Stimulated activated CD4-positive, alpha-beta T cell treated with anti-CD3 and anti-CD28 coated beads, Interleukin-2, amount 100 ng/mL, for 48 hours (primary cell): Measurements from ENCODE around the gene GALR2.
"Not testable (repeated sequence)": the region's sequence is repeated elsewhere in the genome, so short reads cannot be mapped to it uniquely, and the experiment has no call there.

ENCODE experiments used
- DNase-seq, 2 donors: peaks; one replicate each; pipeline ENCODE4 v3.0.0-alpha.2; 2020

Gene GALR2

DNA sequence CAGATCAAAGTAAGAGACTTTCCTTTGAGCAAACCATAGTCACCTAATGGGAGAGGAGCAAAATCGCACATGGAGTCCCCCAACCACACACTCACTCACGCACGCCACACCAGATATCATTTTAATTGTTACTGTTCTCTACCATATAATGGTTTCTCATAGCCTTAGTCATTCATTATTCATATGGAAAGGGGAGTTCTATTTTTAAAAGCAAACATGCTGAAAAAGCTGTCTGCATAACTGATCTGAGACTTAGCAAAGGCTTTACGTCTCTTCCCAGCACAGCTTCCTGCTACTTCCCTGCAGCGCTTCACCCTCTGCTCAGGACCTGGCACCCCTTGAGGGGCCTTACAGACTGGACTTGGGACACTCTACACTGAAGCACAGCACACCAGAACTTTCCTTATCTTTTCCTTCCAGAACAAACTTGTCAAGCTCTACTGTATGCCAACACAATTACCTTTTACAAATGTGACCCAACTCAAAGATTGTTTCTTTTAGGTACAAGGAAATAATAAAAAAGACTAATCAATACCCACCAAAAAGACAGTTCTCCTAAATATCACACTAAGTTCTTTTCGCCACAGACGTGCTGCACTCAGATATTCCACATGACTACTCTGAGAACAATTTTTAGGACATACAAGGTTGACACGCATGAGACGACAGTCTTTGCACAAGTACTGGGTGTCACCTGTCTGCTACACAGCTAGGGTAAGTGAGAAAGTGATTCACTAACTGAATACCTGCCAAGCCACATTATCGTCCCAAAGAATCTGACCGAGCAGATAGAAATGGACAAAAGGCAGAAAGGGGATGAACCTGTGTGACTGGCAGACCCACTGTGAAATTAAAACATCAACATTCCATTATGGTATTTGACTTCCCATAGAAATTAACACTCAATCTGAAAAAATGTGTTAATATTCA lies 23.8 kb upstream of the GALR2 start:
- DNase-seq, result no peak

DNA sequence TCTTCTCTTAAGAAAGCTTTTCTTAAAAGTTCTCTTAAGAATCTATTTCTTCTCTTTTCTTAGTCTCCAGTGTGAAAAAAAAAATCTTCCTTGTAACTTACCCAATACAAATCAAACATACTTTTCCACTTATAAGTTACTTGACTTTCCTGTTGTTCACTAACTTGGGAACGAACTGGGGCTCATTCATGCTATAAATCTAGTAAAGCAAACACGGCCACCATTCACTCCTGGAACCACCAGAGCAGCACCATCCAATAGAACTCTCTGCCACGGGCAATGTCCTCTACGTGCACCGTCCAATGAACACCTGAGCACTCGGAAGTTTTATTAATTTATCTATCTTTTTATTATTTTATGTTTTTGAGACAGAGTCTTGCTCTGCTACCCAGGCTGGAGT lies 23.0 kb upstream of the GALR2 start:
- no peak for DNase-seq

GRCh38 chr17:76053246-76054111 lies 21.1 kb upstream of the GALR2 start:
- DNase-seq, result no peak

DNA sequence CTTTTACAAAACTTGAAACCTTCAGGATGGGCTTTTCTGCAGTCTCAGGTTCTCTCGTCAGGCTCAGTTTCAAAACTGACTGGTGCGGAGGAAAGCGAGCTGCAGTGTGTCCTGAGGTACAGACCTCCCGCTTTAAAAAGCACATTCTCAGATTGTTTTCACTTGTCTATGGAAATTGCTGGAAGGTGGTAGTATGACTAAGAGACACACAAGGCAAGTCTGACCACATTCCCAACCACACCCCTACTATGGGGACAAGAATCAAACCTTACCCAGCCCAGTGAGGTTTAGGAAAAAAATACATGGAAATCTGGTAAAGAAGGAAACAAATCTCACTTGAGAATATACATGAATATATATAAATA lies 20.5 kb upstream of the GALR2 start:
- DNase-seq, result no peak

GRCh38 chr17:76056882-76057281 lies 17.7 kb upstream of the GALR2 start:
- DNase-seq, result no peak

GRCh38 chr17:76058264-76058663 lies 16.3 kb upstream of the GALR2 start:
- DNase-seq, result not testable (repeated sequence)

DNA sequence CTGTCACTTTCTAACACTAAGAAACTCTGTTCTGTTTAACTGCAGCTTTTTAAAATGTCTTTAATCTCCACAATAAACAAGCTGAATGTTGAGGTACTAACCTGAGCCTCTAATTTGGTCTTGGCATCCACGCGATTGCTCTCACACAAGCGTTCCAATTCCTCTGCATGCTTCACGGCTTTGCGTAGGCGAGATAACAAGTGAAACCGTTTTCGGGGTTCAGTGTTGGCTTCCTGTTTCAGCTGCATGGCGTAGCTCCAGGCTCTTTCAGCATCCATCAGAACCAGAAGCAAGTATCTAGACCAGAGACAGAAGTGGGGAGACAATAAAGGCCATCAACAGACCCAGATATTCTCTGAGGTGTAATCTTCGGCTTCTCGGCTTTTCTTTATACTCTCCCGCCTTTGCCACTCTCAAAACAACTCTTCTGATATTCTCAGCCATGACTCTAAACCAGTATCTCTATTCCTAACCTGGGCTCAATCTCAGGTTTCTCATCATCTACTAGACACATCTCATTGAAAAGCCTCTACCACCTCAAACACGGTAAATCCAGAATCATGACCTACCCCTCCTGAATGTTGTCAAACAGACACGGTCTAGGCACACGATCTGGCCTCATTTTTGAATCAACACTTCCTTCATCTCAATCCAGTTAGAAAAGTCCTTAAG lies 10.6 kb upstream of the GALR2 start:
- peak in 1 of 2 donors; percentile 52 for DNase-seq

DNA sequence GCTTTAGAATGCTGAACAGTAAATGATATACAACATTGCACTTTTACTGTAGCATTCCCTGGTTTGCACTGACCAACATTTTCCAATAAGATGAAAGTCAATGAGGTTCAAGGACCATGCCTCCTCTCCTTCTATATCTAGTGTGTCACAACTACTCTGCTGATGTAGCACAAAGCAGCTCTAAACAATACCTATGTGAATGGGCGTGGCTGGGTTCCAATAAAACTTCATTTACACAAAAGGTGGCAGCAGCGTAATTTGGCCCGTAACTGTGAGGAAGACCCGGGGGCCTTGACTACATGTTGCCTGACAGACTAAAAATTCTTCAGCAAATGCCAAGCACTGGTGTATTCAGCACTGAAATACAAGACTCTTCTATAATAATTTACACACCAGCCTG lies 8.8 kb upstream of the GALR2 start:
- DNase-seq, result no peak

DNA sequence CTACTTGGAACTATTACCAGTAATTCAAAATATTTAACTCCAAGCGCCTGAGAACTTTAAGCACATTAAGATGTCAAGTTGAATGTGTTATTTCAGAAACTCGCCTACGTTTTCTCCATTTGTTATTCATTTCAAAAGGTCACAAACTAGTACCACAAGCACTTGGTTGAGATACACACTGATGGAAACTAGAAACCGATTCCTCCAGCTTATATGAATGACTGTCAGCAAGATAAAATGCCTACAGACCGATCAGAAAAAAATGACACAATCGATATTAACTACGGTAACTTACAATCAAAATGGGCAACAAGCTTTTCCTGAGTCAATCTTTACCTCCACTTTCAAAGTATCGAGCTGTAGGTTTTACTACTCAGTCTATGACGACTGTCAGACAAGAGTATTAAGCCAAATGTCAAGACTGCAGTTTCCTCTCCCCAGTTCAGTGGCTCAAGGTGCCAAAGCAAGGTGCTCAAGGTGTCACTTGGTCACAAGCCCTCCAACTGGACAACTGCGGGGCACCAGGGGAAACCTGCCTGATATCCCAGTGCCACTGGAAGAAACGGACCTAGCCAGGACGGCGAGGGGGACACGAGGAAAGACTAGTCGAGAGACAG lies 2.9 kb upstream of the GALR2 start:
- peak in 1 of 2 donors; percentile 41 for DNase-seq

- DNase-seq, result peak; percentile 75 to 80
Measured at GRCh38 chr17:76072148-76072858, 2.3 kb upstream of the GALR2 start, which contains the start of gene SRP68. SRP68 (minus strand) TSS chr17:76072517; CDS start chr17:76072491, 26 bp downstream.

GRCh38 chr17:76075364-76076145 lies 974 bp downstream of the GALR2 start:
- no peak for DNase-seq

GRCh38 chr17:76076146-76076764 lies 1.7 kb downstream of the GALR2 start:
- DNase-seq, result no peak

- DNase-seq, result no peak
Measured at GRCh38 chr17:76076765-76077583, 2.4 kb downstream of the GALR2 start.

DNA sequence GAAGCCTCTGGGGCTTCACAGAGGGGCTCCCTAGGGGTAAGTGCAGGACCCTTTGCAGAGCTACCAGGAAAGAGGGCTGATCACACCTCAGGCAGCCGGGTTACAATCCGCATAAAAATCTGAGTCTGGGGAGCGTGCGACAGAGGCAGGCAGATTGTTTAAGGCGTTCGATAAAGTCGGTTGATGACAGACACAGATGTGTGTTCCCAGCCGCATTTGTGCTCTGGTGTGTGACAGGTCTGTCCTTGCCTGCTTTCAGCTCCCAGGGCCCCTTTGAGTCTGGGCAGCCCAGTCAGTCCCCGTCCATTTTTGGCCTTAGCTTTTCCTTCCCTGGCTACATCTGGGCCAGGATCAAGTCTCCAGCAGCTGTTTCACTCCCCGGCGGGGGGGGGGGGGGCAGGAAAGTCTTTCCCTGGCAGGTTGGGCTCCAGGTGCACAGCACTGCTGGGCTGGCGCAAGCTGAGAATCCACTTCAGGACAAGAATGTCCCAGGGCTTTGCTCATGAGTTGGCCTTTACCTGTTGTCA lies 3.1 kb downstream of the GALR2 start:
- no peak for DNase-seq

DNA sequence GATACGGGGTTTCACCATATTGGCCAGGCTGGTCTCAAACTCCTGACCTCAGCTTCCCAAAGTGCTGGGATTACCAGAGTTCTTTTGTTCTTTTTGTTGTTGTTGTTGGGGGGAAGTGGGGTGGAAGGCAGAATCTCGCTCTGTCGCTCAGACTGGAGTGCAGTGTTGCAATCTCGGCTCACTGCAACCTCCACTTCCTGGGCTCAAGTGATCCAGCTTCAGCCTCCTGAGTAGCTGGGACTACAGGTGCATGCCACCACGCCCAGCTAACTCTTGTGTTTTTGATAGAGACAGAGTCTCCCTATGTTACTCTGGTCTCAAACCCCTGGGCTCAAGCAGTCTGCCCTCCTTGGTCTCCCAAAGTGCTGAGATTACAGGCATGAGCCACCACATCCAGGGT lies 3.8 kb downstream of the GALR2 start:
- DNase-seq, result not testable (repeated sequence)

- DNase-seq, result no peak
Measured at GRCh38 chr17:76078860-76079534, 4.4 kb downstream of the GALR2 start, which contains the start of gene ZACN. ZACN (plus strand) TSS chr17:76079182; CDS start chr17:76079265, 83 bp downstream.

- DNase-seq, result no peak
Measured at GRCh38 chr17:76079535-76079955, 5.0 kb downstream of the GALR2 start.

DNA sequence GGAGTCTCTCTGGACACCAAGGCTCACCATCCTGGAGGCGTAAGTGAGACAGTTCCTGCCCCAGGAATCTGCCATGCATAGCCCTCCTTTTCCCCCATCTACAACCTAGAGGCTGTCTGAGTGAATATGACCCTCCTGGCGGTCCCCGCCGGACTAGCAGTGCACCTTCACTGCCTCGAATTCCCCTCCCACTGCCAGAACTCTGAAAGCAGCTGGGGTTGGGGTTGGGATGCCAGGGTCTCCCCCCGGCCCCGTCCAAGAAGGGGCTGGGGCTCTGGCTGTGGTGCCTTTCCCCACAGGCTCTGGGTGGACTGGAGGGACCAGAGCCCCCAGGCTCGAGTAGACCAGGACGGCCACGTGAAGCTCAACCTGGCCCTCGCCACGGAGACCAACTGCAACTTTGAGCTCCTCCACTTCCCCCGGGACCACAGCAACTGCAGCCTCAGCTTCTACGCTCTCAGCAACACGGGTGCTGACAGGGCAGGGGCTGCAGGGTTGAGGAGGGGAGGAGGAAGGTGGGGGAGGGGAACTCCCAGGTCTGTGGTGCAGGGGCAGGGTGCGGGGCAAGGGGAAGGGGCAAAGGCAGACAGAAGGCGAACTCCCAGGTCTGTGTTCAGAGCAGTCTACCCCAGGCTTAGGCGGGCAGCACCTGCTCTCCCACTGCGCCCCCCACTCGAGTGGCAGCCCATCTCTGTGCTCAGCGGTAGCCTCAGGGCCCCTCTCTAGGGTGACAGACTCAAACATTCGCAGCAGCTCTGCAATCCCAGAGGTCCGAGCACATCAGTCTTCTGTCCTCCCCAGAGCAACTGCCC lies 5.6 kb downstream of the GALR2 start:
- no peak for DNase-seq
